Brain microvascular endothelial cell (primary cell): Measurements from ENCODE around the gene MAN1C1.

Source experiments
- DNase-seq: peaks from one replicate; pipeline ENCODE4 v3.0.0-alpha.2; 2020
- H3K27ac ChIP-seq: fragments of 250-450 bp; sonication (Bioruptor Pico); 2 replicates; pipeline ENCODE4 v1.5.1; 2020; ENCODE audit warnings: mild to moderate bottlenecking, moderate library complexity
- H3K27me3 ChIP-seq: fragments of 250-450 bp; sonication (Bioruptor Pico); replicated peaks from 2 replicates; pipeline ENCODE4 v1.5.1; 2020; ENCODE audit warnings: mild to moderate bottlenecking
- H3K36me3 ChIP-seq: fragments of 250-450 bp; sonication (Bioruptor Pico); replicated peaks from 2 replicates; pipeline ENCODE4 v1.5.1; 2020; ENCODE audit warnings: mild to moderate bottlenecking
- H3K4me3 ChIP-seq: 2 replicates; pipeline ENCODE4 v1.5.1; 2011; ENCODE audit warnings: low read depth, mild to moderate bottlenecking, control low read depth, low read length, moderate library complexity
- CTCF ChIP-seq: IDR thresholded peaks from 2 replicates; pipeline ENCODE4 v1.5.1; 2011; ENCODE audit warnings: low read depth, mild to moderate bottlenecking, moderate library complexity, low read length, control low read depth, inconsistent platforms; ENCODE audit errors: missing control alignments
- in situ Hi-C: cut with HindIII; loops from 2 replicates; pipeline ENCODE4 v1.10.0; 2017; ENCODE audit warnings: low sequenced_read_pairs, low pct_ligation_motif_present

MAN1C1 gene

GRCh38 chr1:25768999-25769398 is 152.4 kb downstream of the MAN1C1 start:
- no peak for TF ChIP-seq CTCF
- in situ Hi-C loops, result no loop called here
- H3K27ac ChIP-seq, result no peak overlapping the region

GRCh38 chr1:25769625-25770383 is 153.2 kb downstream of the MAN1C1 start:
- no peak overlapping the region for H3K27ac ChIP-seq
- DNase-seq, result no peak
- TF ChIP-seq CTCF, result no peak
- no peaks in the 10 kb centered on the region for H3K27me3 ChIP-seq
- in situ Hi-C loops, result no loop called here
- H3K36me3 ChIP-seq, result no peaks in the 10 kb centered on the region
- no peak overlapping the region for H3K4me3 ChIP-seq

More at GRCh38 chr1:25768999-25769398, 152.4 kb downstream of the MAN1C1 start:
- Histone ChIP-seq H3K27me3 (no peaks in the 10 kb centered on the region), H3K4me3 (no peak overlapping the region), H3K36me3 (no peaks in the 10 kb centered on the region)
- no peak for DNase-seq

GRCh38 chr1:25770541-25771220 is 154.1 kb downstream of the MAN1C1 start:
- Histone ChIP-seq H3K27me3 (no peaks in the 10 kb centered on the region), H3K36me3 (no peaks in the 10 kb centered on the region), H3K27ac (no peak overlapping the region), H3K4me3 (no peak overlapping the region)
- DNase-seq, result no peak
- in situ Hi-C loops, result no loop called here
- TF ChIP-seq CTCF, result no peak

- in situ Hi-C loops, result no loop called here
- no peak for DNase-seq
- TF ChIP-seq CTCF, result no peak
- no peak overlapping the region for H3K27ac ChIP-seq
- H3K4me3 ChIP-seq, result no peak overlapping the region
- no peaks in the 10 kb centered on the region for H3K27me3 ChIP-seq
- no peaks in the 10 kb centered on the region for H3K36me3 ChIP-seq
These were observed 154.9 kb downstream of the MAN1C1 start for GRCh38 chr1:25771221-25772114.

GRCh38 chr1:25772164-25772563 is 155.6 kb downstream of the MAN1C1 start:
- in situ Hi-C loops, result no loop called here
- H3K4me3 ChIP-seq, result no peak overlapping the region
- no peaks in the 10 kb centered on the region for H3K27me3 ChIP-seq
- TF ChIP-seq CTCF, result no peak
- DNase-seq, result no peak
- no peaks in the 10 kb centered on the region for H3K36me3 ChIP-seq
- no peak overlapping the region for H3K27ac ChIP-seq
